ENCODE data around the gene GATA3. TPM values are rescaled to one million over a fixed set of nuclear protein-coding genes. Genes with fewer than 3 reads are reported as not detected.
"Not testable (repeated sequence)": the region's sequence is repeated elsewhere in the genome, so short reads cannot be mapped to it uniquely, and the experiment has no call there.

The GATA3 gene
- total RNA-seq, 4 donors from 2014 or later = 0.80 to 5.8 (median 1.4) TPM; not detected in 1

DNA sequence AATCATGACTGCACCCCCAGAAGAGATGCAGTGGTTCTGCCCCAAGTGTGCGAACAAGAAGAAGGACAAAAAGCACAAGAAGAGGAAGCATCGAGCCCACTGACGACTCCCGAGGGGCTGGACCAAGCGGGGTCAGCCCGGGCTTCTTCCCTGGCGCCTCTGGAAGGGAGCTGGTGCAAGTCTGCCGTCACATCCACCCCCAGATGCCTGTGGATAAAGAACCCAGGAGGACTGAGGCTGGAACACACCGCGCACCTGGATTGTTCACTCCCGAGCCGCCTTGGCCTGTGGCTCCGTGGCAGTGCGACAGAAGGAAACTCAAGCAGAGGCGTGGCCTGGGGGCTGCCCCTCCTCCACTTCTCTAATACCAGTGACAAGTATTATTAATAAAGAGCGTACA is 39.8 kb upstream of the GATA3 start:
- H3K27ac ChIP-seq = no peak overlapping the region
- H3K27me3 ChIP-seq = no peaks in the 10 kb centered on the region
- no peak for DNase-seq
- peaks cover 0 to 3% (median 0%) of the 10 kb centered on the region in 4 donors for H3K4me1 ChIP-seq
- H3K9me3 ChIP-seq = no peaks in the 10 kb centered on the region
- no peak for TF ChIP-seq POLR2A (IDR thresholded peaks at IDR 0.05)
- no peak for TF ChIP-seq CTCF (IDR thresholded peaks at IDR 0.05)
- no peak overlapping the region for H3K4me3 ChIP-seq
- peaks cover 0 to 22% (median 0%) of the 10 kb centered on the region in 3 donors for H3K36me3 ChIP-seq

GRCh38 chr10:8017277-8017676 is 37.2 kb upstream of the GATA3 start:
- Histone ChIP-seq H3K4me3 (no peak overlapping the region), H3K36me3 (peaks cover 0 to 16% (median 0%) of the 10 kb centered on the region in 3 donors), H3K9me3 (no peaks in the 10 kb centered on the region), H3K4me1 (peaks cover 0 to 3% (median 0%) of the 10 kb centered on the region in 4 donors), H3K27me3 (no peaks in the 10 kb centered on the region), H3K27ac (no peak overlapping the region)
- no peak for TF ChIP-seq CTCF (IDR thresholded peaks at IDR 0.05)
- no peak for TF ChIP-seq POLR2A (IDR thresholded peaks at IDR 0.05)
- no peak for DNase-seq

DNA sequence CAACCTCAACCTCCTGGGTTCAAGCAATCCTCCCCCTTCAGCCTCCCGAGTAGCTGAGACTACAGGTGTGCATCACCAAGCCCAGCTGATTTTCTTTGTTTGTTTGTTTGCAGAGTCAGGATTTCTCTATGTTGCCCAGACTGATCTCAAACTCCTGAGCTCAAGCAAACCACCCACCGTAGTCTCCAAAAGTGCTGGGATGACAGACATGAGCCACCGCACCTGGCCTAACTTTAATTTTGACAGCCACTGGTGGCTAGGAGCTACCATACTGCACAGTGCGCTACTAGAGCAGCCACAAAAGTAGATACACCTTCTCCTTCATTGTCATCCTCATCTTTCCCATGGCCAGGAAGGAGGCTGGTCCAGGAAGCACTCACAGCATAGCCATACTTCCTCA is 31.2 kb upstream of the GATA3 start:
- Histone ChIP-seq H3K27ac (no peak overlapping the region), H3K27me3 (no peaks in the 10 kb centered on the region), H3K9me3 (no peaks in the 10 kb centered on the region), H3K36me3 (no peaks in the 10 kb centered on the region), H3K4me3 (no peak overlapping the region), H3K4me1 (no peaks in the 10 kb centered on the region)
- TF ChIP-seq CTCF (IDR thresholded peaks at IDR 0.05) = no peak
- TF ChIP-seq POLR2A (IDR thresholded peaks at IDR 0.05) = no peak
- no peak for DNase-seq

DNA sequence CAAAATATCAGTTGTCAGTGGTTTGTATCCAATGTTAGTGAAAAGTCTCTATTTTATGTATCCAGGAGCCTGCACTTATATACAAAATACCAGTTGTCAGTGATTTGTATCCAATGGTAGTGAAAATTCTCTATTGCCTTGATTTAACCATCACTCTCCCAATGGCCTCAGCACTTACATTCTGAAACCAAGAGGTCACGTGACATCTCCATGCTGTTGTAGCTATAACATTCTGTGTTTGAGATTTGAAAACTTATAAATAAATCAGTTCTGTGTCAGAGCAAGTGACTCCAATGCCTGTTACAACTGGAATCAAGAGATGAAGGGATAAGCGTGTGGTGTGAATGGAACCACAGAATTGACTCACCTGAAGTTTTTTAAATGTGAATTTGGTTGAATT is 30.6 kb upstream of the GATA3 start:
- Histone ChIP-seq H3K27ac (no peak overlapping the region), H3K9me3 (no peaks in the 10 kb centered on the region), H3K36me3 (no peaks in the 10 kb centered on the region), H3K4me1 (no peaks in the 10 kb centered on the region), H3K27me3 (no peaks in the 10 kb centered on the region), H3K4me3 (no peak overlapping the region)
- DNase-seq = no peak
- TF ChIP-seq POLR2A (IDR thresholded peaks at IDR 0.05) (no peak), CTCF (IDR thresholded peaks at IDR 0.05) (no peak)

DNA sequence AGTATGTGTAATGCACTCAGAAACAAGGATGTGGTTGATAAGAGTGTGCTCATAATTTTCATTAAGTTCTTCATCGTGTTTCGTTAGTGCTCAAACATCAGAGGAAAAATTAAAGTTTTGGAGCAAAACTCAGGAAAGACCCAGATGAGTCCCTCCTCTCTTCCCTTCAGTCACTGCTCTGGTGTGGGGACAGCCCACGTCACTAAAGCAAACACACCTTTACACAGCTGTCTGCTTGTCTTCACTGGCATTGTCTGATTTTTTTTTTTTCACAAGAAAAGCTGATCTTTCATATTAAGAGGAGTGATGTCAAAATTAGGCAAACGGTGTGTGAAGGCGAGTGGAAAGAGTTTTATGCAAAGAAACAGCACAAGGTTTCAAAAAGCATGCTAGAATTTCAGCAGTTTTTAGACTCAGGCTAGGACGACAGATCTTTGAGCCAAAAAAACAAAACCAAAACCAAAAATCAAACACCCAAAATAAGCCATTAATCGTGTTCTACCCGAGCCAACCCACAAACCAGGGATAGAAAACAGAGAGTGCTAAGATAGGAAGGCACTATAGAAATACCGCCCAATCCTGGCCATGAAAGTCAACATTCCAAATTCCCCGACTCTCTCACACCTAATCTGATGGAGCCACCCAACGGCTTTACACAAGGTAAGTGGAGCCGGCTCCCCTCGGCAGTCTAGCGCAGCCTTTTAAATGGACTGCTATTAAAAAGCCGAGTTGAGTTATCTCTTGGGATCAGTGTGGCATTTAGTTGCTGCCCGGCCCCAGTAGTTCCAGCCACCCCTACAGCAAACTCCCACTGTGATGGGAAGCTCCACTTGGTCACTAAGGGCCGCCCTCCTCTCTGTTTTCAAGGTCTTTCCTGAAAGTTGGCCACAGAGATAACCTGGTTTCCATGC is 27.9 kb upstream of the GATA3 start:
- no peak for TF ChIP-seq CTCF (IDR thresholded peaks at IDR 0.05)
- no peak for TF ChIP-seq POLR2A (IDR thresholded peaks at IDR 0.05)
- no peaks in the 10 kb centered on the region for H3K27me3 ChIP-seq
- no peak overlapping the region for H3K27ac ChIP-seq
- H3K4me1 ChIP-seq = no peaks in the 10 kb centered on the region
- no peak for DNase-seq
- H3K36me3 ChIP-seq = no peaks in the 10 kb centered on the region
- H3K9me3 ChIP-seq = no peaks in the 10 kb centered on the region
- H3K4me3 ChIP-seq = no peak overlapping the region

DNA sequence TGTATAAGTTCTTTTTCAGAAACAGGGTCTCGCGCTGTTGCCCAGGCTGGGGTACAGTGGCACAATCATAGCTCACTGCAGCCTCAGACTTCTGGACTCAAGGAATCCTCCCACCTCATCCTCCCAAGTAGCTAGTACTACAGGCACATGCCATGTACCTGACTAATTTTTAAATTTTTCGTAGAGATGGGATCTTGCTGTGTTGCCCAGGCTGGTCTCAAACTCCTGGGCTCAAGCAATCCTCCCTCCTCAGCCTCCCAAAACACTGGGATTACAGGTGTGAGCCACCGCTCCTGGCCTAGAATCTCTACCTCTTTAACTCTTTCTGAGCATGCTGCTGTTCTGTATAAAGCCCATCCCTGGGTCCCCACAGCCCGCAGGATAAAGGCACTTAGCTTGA is 23.3 kb upstream of the GATA3 start:
- H3K36me3 ChIP-seq, DNase-seq, H3K27ac ChIP-seq, H3K4me3 ChIP-seq, H3K9me3 ChIP-seq: not testable (repeated sequence)
- Histone ChIP-seq H3K4me1 (peaks cover 0 to 23% (median 12%) of the 10 kb centered on the region in 4 donors), H3K27me3 (peaks cover 0 to 24% of the 10 kb centered on the region in 2 donors)
